Measurements from ENCODE around the gene CNOT2.

Gene CNOT2

GRCh38 chr12:70330158-70330557, 86.9 kb downstream of the CNOT2 start:
- H2AFZ ChIP-seq (ENCODE audit: low read length, unreplicated experiment): no peak overlapping the region
- no peak overlapping the region for H3K4me3 ChIP-seq (ENCODE audit: low read depth, low read length)
- no peak overlapping the region for H3K27ac ChIP-seq (ENCODE audit: low read depth, low read length)
- H3K36me3 ChIP-seq (ENCODE audit: insufficient read depth, low read length): peaks cover 21% of the 10 kb centered on the region
- H3K4me1 ChIP-seq (ENCODE audit: control insufficient read depth, insufficient read depth, low read length, unreplicated experiment): no peaks in the 10 kb centered on the region
- no peaks in the 10 kb centered on the region for H3K27me3 ChIP-seq (ENCODE audit: insufficient read depth, low read length)
- peaks cover 3% of the 10 kb centered on the region for H3K79me2 ChIP-seq (ENCODE audit: control insufficient read depth, insufficient read depth, low read length, unreplicated experiment)

- Histone ChIP-seq H2AFZ (ENCODE audit: low read length, unreplicated experiment) (no peak overlapping the region), H3K27ac (ENCODE audit: low read depth, low read length) (no peak overlapping the region), H3K4me3 (ENCODE audit: low read depth, low read length) (no peak overlapping the region), H3K4me1 (ENCODE audit: control insufficient read depth, insufficient read depth, low read length, unreplicated experiment) (no peaks in the 10 kb centered on the region), H3K27me3 (ENCODE audit: insufficient read depth, low read length) (no peaks in the 10 kb centered on the region), H3K79me2 (ENCODE audit: control insufficient read depth, insufficient read depth, low read length, unreplicated experiment) (peaks cover 3% of the 10 kb centered on the region), H3K36me3 (ENCODE audit: insufficient read depth, low read length) (peaks cover 21% of the 10 kb centered on the region)
These were observed 89.0 kb downstream of the CNOT2 start for GRCh38 chr12:70332236-70332635.

GRCh38 chr12:70334742-70335141, 91.5 kb downstream of the CNOT2 start:
- Histone ChIP-seq H3K27me3 (ENCODE audit: insufficient read depth, low read length) (no peaks in the 10 kb centered on the region), H3K27ac (ENCODE audit: low read depth, low read length) (no peak overlapping the region), H3K4me3 (ENCODE audit: low read depth, low read length) (no peak overlapping the region), H3K79me2 (ENCODE audit: control insufficient read depth, insufficient read depth, low read length, unreplicated experiment) (no peaks in the 10 kb centered on the region), H3K36me3 (ENCODE audit: insufficient read depth, low read length) (peaks cover 27% of the 10 kb centered on the region), H3K4me1 (ENCODE audit: control insufficient read depth, insufficient read depth, low read length, unreplicated experiment) (no peaks in the 10 kb centered on the region), H2AFZ (ENCODE audit: low read length, unreplicated experiment) (no peak overlapping the region)

- no peak overlapping the region for H3K27ac ChIP-seq (ENCODE audit: low read depth, low read length)
- H3K4me3 ChIP-seq (ENCODE audit: low read depth, low read length): no peak overlapping the region
- no peak overlapping the region for H2AFZ ChIP-seq (ENCODE audit: low read length, unreplicated experiment)
- H3K36me3 ChIP-seq (ENCODE audit: insufficient read depth, low read length): peaks cover 36% of the 10 kb centered on the region
- H3K4me1 ChIP-seq (ENCODE audit: control insufficient read depth, insufficient read depth, low read length, unreplicated experiment): no peaks in the 10 kb centered on the region
- H3K27me3 ChIP-seq (ENCODE audit: insufficient read depth, low read length): no peaks in the 10 kb centered on the region
- no peaks in the 10 kb centered on the region for H3K79me2 ChIP-seq (ENCODE audit: control insufficient read depth, insufficient read depth, low read length, unreplicated experiment)
These were observed 95.3 kb downstream of the CNOT2 start for GRCh38 chr12:70338531-70338930.

- Histone ChIP-seq H3K27ac (ENCODE audit: low read depth, low read length) (no peak overlapping the region), H2AFZ (ENCODE audit: low read length, unreplicated experiment) (no peak overlapping the region), H3K4me1 (ENCODE audit: control insufficient read depth, insufficient read depth, low read length, unreplicated experiment) (no peaks in the 10 kb centered on the region), H3K79me2 (ENCODE audit: control insufficient read depth, insufficient read depth, low read length, unreplicated experiment) (no peaks in the 10 kb centered on the region), H3K27me3 (ENCODE audit: insufficient read depth, low read length) (no peaks in the 10 kb centered on the region), H3K36me3 (ENCODE audit: insufficient read depth, low read length) (peaks cover 5% of the 10 kb centered on the region; the same call in 1 of the 2 replicates), H3K4me3 (ENCODE audit: low read depth, low read length) (no peak overlapping the region)
These were observed 107.8 kb downstream of the CNOT2 start for GRCh38 chr12:70351076-70351475.

GRCh38 chr12:70353780-70354660, 110.8 kb downstream of the CNOT2 start:
- Histone ChIP-seq H3K27ac (ENCODE audit: low read depth, low read length) (no peak overlapping the region), H3K4me1 (ENCODE audit: control insufficient read depth, insufficient read depth, low read length, unreplicated experiment) (no peaks in the 10 kb centered on the region), H3K36me3 (ENCODE audit: insufficient read depth, low read length) (no peaks in the 10 kb centered on the region), H3K27me3 (ENCODE audit: insufficient read depth, low read length) (no peaks in the 10 kb centered on the region), H2AFZ (ENCODE audit: low read length, unreplicated experiment) (no peak overlapping the region), H3K4me3 (ENCODE audit: low read depth, low read length) (no peak overlapping the region), H3K79me2 (ENCODE audit: control insufficient read depth, insufficient read depth, low read length, unreplicated experiment) (no peaks in the 10 kb centered on the region)

- Histone ChIP-seq H3K4me3 (ENCODE audit: low read depth, low read length) (no peak overlapping the region), H3K27me3 (ENCODE audit: insufficient read depth, low read length) (no peaks in the 10 kb centered on the region), H3K36me3 (ENCODE audit: insufficient read depth, low read length) (no peaks in the 10 kb centered on the region), H3K27ac (ENCODE audit: low read depth, low read length) (no peak overlapping the region), H2AFZ (ENCODE audit: low read length, unreplicated experiment) (no peak overlapping the region), H3K4me1 (ENCODE audit: control insufficient read depth, insufficient read depth, low read length, unreplicated experiment) (no peaks in the 10 kb centered on the region), H3K79me2 (ENCODE audit: control insufficient read depth, insufficient read depth, low read length, unreplicated experiment) (no peaks in the 10 kb centered on the region)
These were observed 111.6 kb downstream of the CNOT2 start for GRCh38 chr12:70354787-70355186.

GRCh38 chr12:70355972-70356371, 112.7 kb downstream of the CNOT2 start:
- Histone ChIP-seq H3K27ac (ENCODE audit: low read depth, low read length) (no peak overlapping the region), H3K4me1 (ENCODE audit: control insufficient read depth, insufficient read depth, low read length, unreplicated experiment) (no peaks in the 10 kb centered on the region), H3K4me3 (ENCODE audit: low read depth, low read length) (no peak overlapping the region), H3K79me2 (ENCODE audit: control insufficient read depth, insufficient read depth, low read length, unreplicated experiment) (no peaks in the 10 kb centered on the region), H3K27me3 (ENCODE audit: insufficient read depth, low read length) (no peaks in the 10 kb centered on the region), H2AFZ (ENCODE audit: low read length, unreplicated experiment) (no peak overlapping the region), H3K36me3 (ENCODE audit: insufficient read depth, low read length) (no peaks in the 10 kb centered on the region)

GRCh38 chr12:70359458-70360197, 116.4 kb downstream of the CNOT2 start:
- Histone ChIP-seq H3K27ac (ENCODE audit: low read depth, low read length) (no peak overlapping the region), H3K79me2 (ENCODE audit: control insufficient read depth, insufficient read depth, low read length, unreplicated experiment) (no peaks in the 10 kb centered on the region), H3K4me3 (ENCODE audit: low read depth, low read length) (no peak overlapping the region), H3K4me1 (ENCODE audit: control insufficient read depth, insufficient read depth, low read length, unreplicated experiment) (no peaks in the 10 kb centered on the region), H3K27me3 (ENCODE audit: insufficient read depth, low read length) (peaks cover 35% of the 10 kb centered on the region), H2AFZ (ENCODE audit: low read length, unreplicated experiment) (no peak overlapping the region), H3K36me3 (ENCODE audit: insufficient read depth, low read length) (no peaks in the 10 kb centered on the region)

GRCh38 chr12:70360218-70360617, 117.0 kb downstream of the CNOT2 start:
- no peaks in the 10 kb centered on the region for H3K79me2 ChIP-seq (ENCODE audit: control insufficient read depth, insufficient read depth, low read length, unreplicated experiment)
- H3K4me1 ChIP-seq (ENCODE audit: control insufficient read depth, insufficient read depth, low read length, unreplicated experiment): peaks cover 3% of the 10 kb centered on the region
- no peak overlapping the region for H3K27ac ChIP-seq (ENCODE audit: low read depth, low read length)
- H3K27me3 ChIP-seq (ENCODE audit: insufficient read depth, low read length): peaks cover 41% of the 10 kb centered on the region
- no peak overlapping the region for H2AFZ ChIP-seq (ENCODE audit: low read length, unreplicated experiment)
- H3K36me3 ChIP-seq (ENCODE audit: insufficient read depth, low read length): no peaks in the 10 kb centered on the region
- no peak overlapping the region for H3K4me3 ChIP-seq (ENCODE audit: low read depth, low read length)

All from ACC112 (cell line).